ENCODE results near the gene GMPR.

Gene GMPR

GRCh38 chr6:16327777-16328325, 89.5 kb downstream of the GMPR start:
- H3K27me3 ChIP-seq (replicated peaks) = no peaks in the 10 kb centered on the region
- TF ChIP-seq, protein P1, sequence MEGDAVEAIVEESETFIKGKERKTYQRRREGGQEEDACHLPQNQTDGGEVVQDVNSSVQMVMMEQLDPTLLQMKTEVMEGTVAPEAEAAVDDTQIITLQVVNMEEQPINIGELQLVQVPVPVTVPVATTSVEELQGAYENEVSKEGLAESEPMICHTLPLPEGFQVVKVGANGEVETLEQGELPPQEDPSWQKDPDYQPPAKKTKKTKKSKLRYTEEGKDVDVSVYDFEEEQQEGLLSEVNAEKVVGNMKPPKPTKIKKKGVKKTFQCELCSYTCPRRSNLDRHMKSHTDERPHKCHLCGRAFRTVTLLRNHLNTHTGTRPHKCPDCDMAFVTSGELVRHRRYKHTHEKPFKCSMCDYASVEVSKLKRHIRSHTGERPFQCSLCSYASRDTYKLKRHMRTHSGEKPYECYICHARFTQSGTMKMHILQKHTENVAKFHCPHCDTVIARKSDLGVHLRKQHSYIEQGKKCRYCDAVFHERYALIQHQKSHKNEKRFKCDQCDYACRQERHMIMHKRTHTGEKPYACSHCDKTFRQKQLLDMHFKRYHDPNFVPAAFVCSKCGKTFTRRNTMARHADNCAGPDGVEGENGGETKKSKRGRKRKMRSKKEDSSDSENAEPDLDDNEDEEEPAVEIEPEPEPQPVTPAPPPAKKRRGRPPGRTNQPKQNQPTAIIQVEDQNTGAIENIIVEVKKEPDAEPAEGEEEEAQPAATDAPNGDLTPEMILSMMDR (IDR thresholded peaks at IDR 0.05; ENCODE audit: low read depth, low read length, missing control alignments) = no peak
- H3K27ac ChIP-seq = no peak overlapping the region
- H3K36me3 ChIP-seq (replicated peaks) = peaks cover 15% of the 10 kb centered on the region
- in situ Hi-C loops (cut with HindIII; ENCODE audit: low pct_ligation_motif_present, low sequenced_read_pairs) = no loop called here
- no peak for DNase-seq
- H3K4me3 ChIP-seq (ENCODE audit: low read depth, low read length) = no peak overlapping the region

- Histone ChIP-seq H3K27ac (no peak overlapping the region), H3K27me3 (replicated peaks) (no peaks in the 10 kb centered on the region), H3K4me3 (ENCODE audit: low read depth, low read length) (no peak overlapping the region), H3K36me3 (replicated peaks) (peaks cover 15% of the 10 kb centered on the region)
- DNase-seq = no peak
- TF ChIP-seq, protein P1 (IDR thresholded peaks at IDR 0.05; ENCODE audit: low read depth, low read length, missing control alignments) = no peak
- in situ Hi-C loops (cut with HindIII; ENCODE audit: low pct_ligation_motif_present, low sequenced_read_pairs) = no loop called here
Observed at GRCh38 chr6:16329233-16329632, 90.8 kb downstream of the GMPR start.

DNA sequence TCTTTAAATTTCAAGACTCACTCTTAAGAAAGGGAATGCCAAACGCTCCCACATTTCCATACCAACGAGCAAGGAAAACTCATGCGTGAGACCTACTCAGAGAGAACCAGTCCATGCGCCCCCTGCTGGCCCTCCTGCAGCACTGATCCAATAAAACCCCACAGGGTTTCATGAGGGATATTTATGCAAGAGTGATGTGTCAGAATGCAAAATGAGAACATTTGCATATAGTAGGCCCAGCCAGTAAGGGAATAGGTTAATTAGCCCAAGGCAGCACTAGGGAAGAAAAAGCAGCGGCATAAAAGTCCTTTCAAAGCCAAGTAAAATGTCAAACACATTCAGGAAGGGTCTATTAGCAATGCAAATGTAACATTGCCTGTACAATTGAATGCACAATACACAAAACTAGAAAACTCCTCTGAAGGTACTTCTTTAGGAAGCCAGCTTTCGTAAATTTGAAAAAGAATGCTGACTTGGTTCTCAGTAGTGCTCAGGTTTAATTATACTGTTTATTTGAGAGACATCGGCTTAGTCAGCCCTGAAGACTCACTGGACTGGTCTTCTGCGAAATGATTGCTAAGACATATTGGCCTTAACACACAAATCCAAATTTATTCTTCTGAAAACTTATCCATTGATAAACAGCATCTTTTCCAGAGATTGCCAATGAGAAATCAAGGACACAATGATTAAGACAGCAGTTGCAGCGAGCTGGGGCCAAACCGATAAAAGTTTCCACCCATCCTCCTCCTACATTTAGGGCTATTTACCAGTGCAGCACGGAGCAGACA, 93.2 kb downstream of the GMPR start:
- Histone ChIP-seq H3K27ac (peak overlapping the region; percentile 37), H3K27me3 (replicated peaks) (no peaks in the 10 kb centered on the region), H3K4me3 (ENCODE audit: low read depth, low read length) (no peak overlapping the region), H3K36me3 (replicated peaks) (peaks cover 7% of the 10 kb centered on the region)
- in situ Hi-C loops (cut with HindIII; ENCODE audit: low pct_ligation_motif_present, low sequenced_read_pairs) = no loop called here
- TF ChIP-seq, protein P1 (IDR thresholded peaks at IDR 0.05; ENCODE audit: low read depth, low read length, missing control alignments) = peak; percentile 97
- DNase-seq = peak; percentile 72

GRCh38 chr6:16332175-16332542, 93.8 kb downstream of the GMPR start:
- TF ChIP-seq, protein P1 (IDR thresholded peaks at IDR 0.05; ENCODE audit: low read depth, low read length, missing control alignments) = peak; percentile 92
- in situ Hi-C loops (cut with HindIII; ENCODE audit: low pct_ligation_motif_present, low sequenced_read_pairs) = no loop called here

GRCh38 chr6:16333580-16333979, 95.2 kb downstream of the GMPR start:
- in situ Hi-C loops (cut with HindIII; ENCODE audit: low pct_ligation_motif_present, low sequenced_read_pairs) = no loop called here
- Histone ChIP-seq H3K27ac (no peak overlapping the region), H3K27me3 (replicated peaks) (no peaks in the 10 kb centered on the region), H3K36me3 (replicated peaks) (no peaks in the 10 kb centered on the region), H3K4me3 (ENCODE audit: low read depth, low read length) (no peak overlapping the region)
- DNase-seq = no peak
- TF ChIP-seq, protein P1 (IDR thresholded peaks at IDR 0.05; ENCODE audit: low read depth, low read length, missing control alignments) = no peak

More at GRCh38 chr6:16332175-16332542, 93.8 kb downstream of the GMPR start:
- DNase-seq = peak; percentile 66
- Histone ChIP-seq H3K4me3 (ENCODE audit: low read depth, low read length) (no peak overlapping the region), H3K27ac (peak overlapping the region; percentile 37), H3K27me3 (replicated peaks) (no peaks in the 10 kb centered on the region), H3K36me3 (replicated peaks) (peaks cover 2% of the 10 kb centered on the region)

Data from brain microvascular endothelial cell (primary cell).